Caco-2 (cell line): Measurements from ENCODE around the gene SCAP. TPM values are rescaled to one million over a fixed set of nuclear protein-coding genes. Genes with fewer than 3 reads are reported as not detected.

Experiments
- BruUV-seq: library from RNA; stranded (reverse); fragments of 400-500 nt; replicated peaks from 2 replicates; lab custom pipeline; 2021; lab: Mats Ljungman, UMichigan
- CTCF ChIA-PET: fragments of 300-600 bp; sonication (Branson Sonifier 250); formaldehyde crosslinking; loops from one replicate; lab custom pipeline; 2022; ENCODE audit warnings: antibody characterized with exemption; lab: Charles Lee
- POLR2A ChIA-PET: fragments of 300-600 bp; sonication (Branson Sonifier 250); formaldehyde crosslinking; loops from one replicate; lab custom pipeline; 2022; ENCODE audit warnings: antibody characterized with exemption; lab: Charles Lee
- DNase-seq, 2 experiments: peaks; one replicate each; pipeline versions ENCODE4 v3.0.0 to v3.0.0-alpha.2; 2020 to 2022
- H3K27me3 ChIP-seq: replicated peaks from 2 replicates; pipeline ENCODE4 v1.6.0; 2011; ENCODE audit warnings: low read length; ENCODE audit not compliant: control insufficient read depth, insufficient read depth
- H3K36me3 ChIP-seq: 2 replicates; pipeline ENCODE4 v1.5.1; 2011; ENCODE audit warnings: low read length; ENCODE audit not compliant: control insufficient read depth, insufficient read depth
- H3K4me1 ChIP-seq: fragments of 250-450 bp; sonication (Bioruptor Pico); 2 replicates; pipeline ENCODE4 v1.5.1; 2020; ENCODE audit warnings: mild to moderate bottlenecking
- H3K4me3 ChIP-seq: 2 replicates; pipeline ENCODE4 v1.5.1; 2011; ENCODE audit warnings: low read depth, mild to moderate bottlenecking, control low read depth, low read length
- H3K9me3 ChIP-seq: fragments of 250-450 bp; sonication (Bioruptor Pico); 2 replicates; pipeline ENCODE4 v1.5.1; 2020; ENCODE audit warnings: mild to moderate bottlenecking, moderate library complexity
- H3K27ac Mint-ChIP-seq: one replicate; pipeline ENCODE4 v1.8.0; 2022; ENCODE audit warnings: mixed read lengths; ENCODE audit not compliant: unreplicated experiment
- H3K27me3 Mint-ChIP-seq: one replicate; pipeline ENCODE4 v1.8.0; 2022; ENCODE audit warnings: mixed read lengths; ENCODE audit not compliant: insufficient read depth, unreplicated experiment
- H3K36me3 Mint-ChIP-seq: one replicate; pipeline ENCODE4 v1.8.0; 2022; ENCODE audit warnings: mild to moderate bottlenecking, mixed read lengths; ENCODE audit not compliant: insufficient read depth, unreplicated experiment
- H3K4me1 Mint-ChIP-seq: one replicate; pipeline ENCODE4 v1.8.0; 2022; ENCODE audit warnings: low read depth, mixed read lengths; ENCODE audit not compliant: unreplicated experiment
- H3K4me3 Mint-ChIP-seq: one replicate; pipeline ENCODE4 v1.8.0; 2022; ENCODE audit warnings: mild to moderate bottlenecking, moderate library complexity, mixed read lengths; ENCODE audit not compliant: unreplicated experiment
- H3K9me3 Mint-ChIP-seq: one replicate; pipeline ENCODE4 v1.8.0; 2022; ENCODE audit warnings: mixed read lengths; ENCODE audit not compliant: unreplicated experiment
- intact Hi-C: fragments of 100-400 bp; cut with micrococcal nuclease; formaldehyde crosslinking; loops from one replicate; pipeline ENCODE4 v1.10.0; 2022; ENCODE audit not compliant: unreplicated experiment
- total RNA-seq: library from RNA; stranded (reverse); gene quantifications from 2 replicates; pipeline ENCODE4 v1.2.3, GENCODE V29; 2022
- TF ChIP-seq, protein P1 (sequence below), 2 experiments: fragments of 200-600 bp in 1 of 2; IDR thresholded peaks; 1 replicate in 1 of 2; 2 replicates in 1 of 2; pipeline versions ENCODE4 v1.5.1 to v1.8.0; 2011 to 2022; ENCODE audit warnings: antibody characterized with exemption in 1 of 2, control low read depth in 1 of 2, inconsistent platforms in 1 of 2, low read depth in 1 of 2, low read length in 1 of 2, mild to moderate bottlenecking in 1 of 2, moderate library complexity in 1 of 2; ENCODE audit not compliant: insufficient read depth in 1 of 2, severe bottlenecking in 1 of 2, unreplicated experiment in 1 of 2

SCAP gene
- total RNA-seq, 1 experiment from 2014 or later: 115 TPM

DNA sequence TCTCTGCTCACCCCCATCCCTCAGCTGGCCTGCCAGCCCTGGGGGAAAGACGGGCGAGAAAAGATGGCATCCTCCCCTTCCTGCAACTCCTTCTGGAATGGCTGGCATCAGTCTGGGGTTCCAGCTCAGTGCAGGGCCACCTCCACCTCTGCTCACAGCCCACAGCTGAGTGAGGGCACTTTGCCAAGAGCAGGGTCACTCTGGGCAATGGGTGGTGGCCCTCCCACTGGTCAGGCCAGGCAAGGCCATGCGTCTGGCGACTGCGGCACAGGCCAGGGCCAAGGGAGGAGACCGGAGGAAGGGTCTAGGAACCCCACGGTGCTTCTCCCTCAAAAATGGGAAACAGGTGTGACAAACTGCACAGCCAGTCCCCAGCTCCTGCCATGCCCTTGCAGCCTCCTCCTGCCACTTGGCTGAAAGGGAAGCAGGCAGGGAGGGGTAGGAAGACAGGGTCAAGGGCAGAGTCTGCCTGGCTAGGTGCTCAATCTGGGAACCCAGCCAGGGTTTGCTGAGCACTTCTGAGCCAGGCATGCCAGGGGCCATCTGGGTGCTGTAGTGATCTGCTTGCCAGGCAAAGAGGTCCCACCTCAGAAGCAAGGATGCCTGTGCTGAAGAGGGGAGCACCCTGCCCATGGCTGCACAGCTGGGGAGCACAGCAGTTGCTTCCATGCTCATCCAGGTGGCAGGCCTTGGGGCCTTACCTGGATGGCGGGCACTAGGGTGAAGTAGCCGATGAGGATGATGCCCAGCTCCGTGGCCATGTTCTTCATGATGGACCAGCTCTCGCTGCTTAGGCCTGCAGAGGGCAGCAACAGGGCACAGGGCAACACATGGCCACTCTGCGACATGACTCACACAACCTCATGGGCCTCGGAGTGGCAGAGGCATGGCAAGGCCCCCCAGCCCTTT lies 53.7 kb downstream of the SCAP start:
- H3K9me3 ChIP-seq: no peaks in the 10 kb centered on the region
- intact Hi-C loops: loop anchor here (1.0 kb wide), 4 partner anchors 21 to 367 kb away; partner anchors contain the start of gene ELP6
- no peak overlapping the region for H3K4me3 Mint-ChIP-seq
- peaks cover 72% of the 10 kb centered on the region for H3K36me3 Mint-ChIP-seq
- no TSS peak for BruUV-seq
- H3K27me3 ChIP-seq: no peaks in the 10 kb centered on the region
- H3K4me1 ChIP-seq: peaks cover 8% of the 10 kb centered on the region
- peak in 1 of 2 experiments; percentile 39 for DNase-seq
- TF ChIP-seq, protein P1, sequence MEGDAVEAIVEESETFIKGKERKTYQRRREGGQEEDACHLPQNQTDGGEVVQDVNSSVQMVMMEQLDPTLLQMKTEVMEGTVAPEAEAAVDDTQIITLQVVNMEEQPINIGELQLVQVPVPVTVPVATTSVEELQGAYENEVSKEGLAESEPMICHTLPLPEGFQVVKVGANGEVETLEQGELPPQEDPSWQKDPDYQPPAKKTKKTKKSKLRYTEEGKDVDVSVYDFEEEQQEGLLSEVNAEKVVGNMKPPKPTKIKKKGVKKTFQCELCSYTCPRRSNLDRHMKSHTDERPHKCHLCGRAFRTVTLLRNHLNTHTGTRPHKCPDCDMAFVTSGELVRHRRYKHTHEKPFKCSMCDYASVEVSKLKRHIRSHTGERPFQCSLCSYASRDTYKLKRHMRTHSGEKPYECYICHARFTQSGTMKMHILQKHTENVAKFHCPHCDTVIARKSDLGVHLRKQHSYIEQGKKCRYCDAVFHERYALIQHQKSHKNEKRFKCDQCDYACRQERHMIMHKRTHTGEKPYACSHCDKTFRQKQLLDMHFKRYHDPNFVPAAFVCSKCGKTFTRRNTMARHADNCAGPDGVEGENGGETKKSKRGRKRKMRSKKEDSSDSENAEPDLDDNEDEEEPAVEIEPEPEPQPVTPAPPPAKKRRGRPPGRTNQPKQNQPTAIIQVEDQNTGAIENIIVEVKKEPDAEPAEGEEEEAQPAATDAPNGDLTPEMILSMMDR (IDR thresholded peaks at IDR 0.05; ENCODE audit: insufficient read depth in 1 of 2, low read depth in 1 of 2, low read length in 1 of 2, severe bottlenecking in 1 of 2, unreplicated experiment in 1 of 2): peak in 1 of 2 experiments; percentile 40
- no peak overlapping the region for H3K4me3 ChIP-seq
- peak overlapping the region; percentile 42 for H3K27ac Mint-ChIP-seq
- ChIA-PET CTCF (interaction anchor here (0.9 to 2.3 kb wide), 11 partner anchors 12 to 100 kb away, joined by 3 to 42 read pairs (median 4); partner anchors contain the start of gene SCAP), POLR2A (interaction anchor here (0.6 kb wide), 1 partner anchor 359 kb away, joined by 3 read pairs; no protein-coding TSS in a partner anchor)
- H3K27me3 Mint-ChIP-seq: no peaks in the 10 kb centered on the region
- H3K9me3 Mint-ChIP-seq: no peaks in the 10 kb centered on the region
- peaks cover 14% of the 10 kb centered on the region for H3K36me3 ChIP-seq
- H3K4me1 Mint-ChIP-seq: peaks cover 11% of the 10 kb centered on the region

DNA sequence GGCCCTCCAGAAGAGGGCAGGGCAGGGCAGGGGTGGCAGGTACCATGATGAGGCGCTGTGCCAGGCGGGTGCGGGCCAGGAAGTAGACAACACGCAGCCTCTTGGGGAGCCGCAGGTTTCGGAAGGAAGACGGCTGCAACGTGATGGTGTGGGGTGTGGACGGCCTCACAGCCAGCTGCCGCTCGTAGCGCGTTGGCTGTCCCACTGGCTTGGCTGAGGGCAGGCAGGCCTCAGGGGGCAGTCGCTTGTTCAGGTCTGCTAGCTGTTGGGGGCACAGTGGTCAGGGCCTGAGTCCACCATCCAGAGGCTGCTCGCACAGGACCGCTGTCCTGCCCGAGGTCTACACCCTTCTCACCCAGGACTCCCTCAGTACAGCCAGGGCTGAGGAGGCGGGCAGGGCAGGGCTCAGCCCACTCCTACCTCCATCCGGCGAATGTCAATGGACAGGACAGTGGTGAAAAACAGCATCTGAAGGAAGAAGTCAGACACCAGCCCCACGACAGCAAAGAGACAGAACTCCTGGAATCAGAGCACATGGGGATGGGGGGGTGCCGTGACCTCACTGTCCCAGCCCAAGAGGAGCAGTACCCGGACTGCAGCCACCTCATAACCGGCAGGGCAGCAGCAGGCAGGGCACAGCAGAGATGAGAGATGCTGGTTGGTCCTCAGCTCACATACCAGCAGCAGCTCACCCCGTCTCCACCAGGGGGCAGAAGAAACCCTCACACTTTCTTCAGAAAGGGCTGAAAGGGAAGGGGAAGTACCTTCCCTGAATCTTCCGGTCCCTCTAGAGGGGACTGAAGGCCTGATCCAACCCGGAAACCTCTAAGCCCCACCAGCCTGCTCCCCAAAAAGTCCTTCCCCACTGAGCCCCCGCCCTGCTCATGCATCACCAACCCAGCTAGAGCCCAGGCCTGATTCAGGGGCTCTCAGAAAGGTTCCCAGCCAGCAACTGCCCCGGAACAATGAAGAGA lies 54.9 kb downstream of the SCAP start:
- Mint-ChIP-seq H3K4me3 (no peak overlapping the region), H3K9me3 (no peaks in the 10 kb centered on the region), H3K4me1 (peaks cover 17% of the 10 kb centered on the region), H3K27ac (peak overlapping the region; percentile 45), H3K36me3 (peaks cover 84% of the 10 kb centered on the region), H3K27me3 (no peaks in the 10 kb centered on the region)
- Histone ChIP-seq H3K36me3 (peaks cover 11% of the 10 kb centered on the region), H3K9me3 (no peaks in the 10 kb centered on the region), H3K4me1 (peaks cover 8% of the 10 kb centered on the region), H3K4me3 (no peak overlapping the region), H3K27me3 (no peaks in the 10 kb centered on the region)
- CTCF ChIA-PET: interaction anchor here (0.5 to 2.3 kb wide), 22 partner anchors 13 to 183 kb away, joined by 3 to 42 read pairs (median 5); partner anchors contain the start of genes PTPN23 and SCAP
- POLR2A ChIA-PET: interaction anchor here (0.6 to 1.0 kb wide), 2 partner anchors 8 to 360 kb away, joined by 3 read pairs; no protein-coding TSS in a partner anchor
- BruUV-seq: no TSS peak
- TF ChIP-seq, protein P1 (IDR thresholded peaks at IDR 0.05; ENCODE audit: insufficient read depth in 1 of 2, low read depth in 1 of 2, low read length in 1 of 2, severe bottlenecking in 1 of 2, unreplicated experiment in 1 of 2): peak; percentile 87 to 96
- DNase-seq: peak; percentile 84 to 91
- intact Hi-C loops: loop anchor here (1.0 kb wide), 4 partner anchors 23 to 369 kb away; partner anchors contain the start of gene ELP6
